Amygdala (tissue), 56 donors: Measurements from ENCODE around the gene POU2F3.

ENCODE experiments used
- DNase-seq, 56 donors: peaks; one replicate each; lab custom pipeline; 2025; lab: John Stamatoyannopoulos, UW

Gene POU2F3

DNA sequence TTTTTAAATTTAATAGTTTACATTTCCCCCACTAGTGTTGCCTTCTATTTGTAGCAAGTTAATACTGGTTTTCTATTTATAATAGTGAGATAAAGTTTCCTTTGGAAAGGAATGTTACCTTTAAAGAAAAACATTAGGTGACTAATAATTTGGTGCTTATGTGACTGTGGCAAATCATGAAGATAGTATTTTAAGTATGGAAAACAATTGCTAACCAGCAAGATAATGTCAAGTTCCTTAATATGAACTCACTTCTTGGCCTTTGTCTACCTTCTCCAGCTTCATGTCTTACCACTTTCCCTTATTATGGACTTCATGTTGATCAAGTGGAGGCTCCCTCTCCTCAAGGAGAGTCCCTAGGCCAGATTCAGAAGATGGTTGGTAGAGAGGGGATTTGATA lies 123.5 kb downstream of the POU2F3 start:
- no peak for DNase-seq

DNA sequence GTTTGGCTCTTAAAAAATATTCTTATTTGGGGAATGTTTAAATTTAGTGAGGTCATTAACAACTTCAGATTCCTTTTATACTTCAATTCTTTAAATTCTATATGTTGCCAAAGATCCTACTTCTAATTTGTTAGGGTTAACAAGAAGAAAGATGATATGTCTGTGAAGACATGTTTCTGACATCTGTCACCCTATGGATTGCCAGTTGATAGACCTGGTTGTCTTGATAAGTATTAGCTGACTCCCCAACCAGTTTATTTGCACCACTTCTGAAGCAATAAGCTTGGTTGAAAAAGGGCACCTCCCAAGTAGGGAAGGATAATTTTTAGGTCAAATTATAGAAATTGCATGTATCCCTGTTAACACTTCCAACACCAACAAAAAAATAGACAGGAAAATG lies 125.6 kb downstream of the POU2F3 start:
- DNase-seq: no peak
